Measurements from ENCODE around the gene SLC39A11.
"Not testable (repeated sequence)": the region's sequence is repeated elsewhere in the genome, so short reads cannot be mapped to it uniquely, and the experiment has no call there.

Gene SLC39A11

DNA sequence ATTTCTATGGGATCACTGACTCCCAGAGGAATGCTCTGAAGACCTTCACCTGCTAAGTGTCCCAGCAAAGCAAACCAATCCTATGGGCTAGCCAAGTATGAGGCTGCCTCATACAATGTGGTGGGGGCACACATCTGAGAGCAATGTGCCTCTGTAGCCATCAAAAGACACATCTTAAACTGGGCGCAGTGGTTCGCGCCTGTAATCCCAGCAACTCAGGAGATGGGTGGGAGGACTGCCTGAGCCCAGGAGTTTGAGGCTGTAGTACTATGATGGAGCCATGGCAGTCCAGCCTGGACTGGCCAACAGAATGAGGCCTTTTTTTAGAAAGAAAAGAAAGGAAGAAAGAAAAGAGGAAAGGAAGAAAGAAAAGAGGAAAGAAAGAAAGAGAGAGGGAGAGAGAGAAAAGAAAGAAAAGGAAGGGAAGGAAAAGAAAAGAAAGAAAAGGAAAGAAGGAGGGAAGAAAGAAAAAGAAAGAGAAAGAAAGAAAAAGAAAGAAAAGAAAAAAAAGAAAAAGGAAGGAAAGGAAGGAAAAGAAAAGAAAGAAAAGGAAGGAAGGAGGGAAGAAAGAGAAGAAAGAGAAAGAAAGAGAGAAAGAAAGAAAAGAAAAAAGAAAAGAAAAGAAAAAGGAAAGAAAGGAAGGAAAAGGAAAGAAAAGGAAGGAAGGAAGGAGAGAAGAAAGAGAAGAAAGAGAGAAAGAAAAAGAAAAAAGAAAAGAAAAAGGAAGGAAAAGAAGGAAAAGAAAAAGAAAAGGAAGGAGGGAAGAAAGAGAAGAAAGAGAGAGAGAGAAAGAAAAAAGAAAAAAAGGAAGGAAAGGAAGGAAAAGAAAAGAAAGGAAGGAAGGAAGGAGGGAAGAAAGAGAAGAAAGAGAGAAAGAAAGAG is 430.3 kb downstream of the SLC39A11 start:
- no peak for DNase-seq (ENCODE audit: low read depth in 1 of 2, low spot score in 1 of 2)

GRCh38 chr17:72661116-72661944 is 431.2 kb downstream of the SLC39A11 start:
- no peak for DNase-seq (ENCODE audit: low read depth in 1 of 2, low spot score in 1 of 2)

GRCh38 chr17:72660274-72661115 is 432.0 kb downstream of the SLC39A11 start:
- DNase-seq (ENCODE audit: low read depth in 1 of 2, low spot score in 1 of 2): no peak

- DNase-seq (ENCODE audit: low read depth in 1 of 2, low spot score in 1 of 2): no peak
Measured at GRCh38 chr17:72659811-72660210, 432.7 kb downstream of the SLC39A11 start.

DNA sequence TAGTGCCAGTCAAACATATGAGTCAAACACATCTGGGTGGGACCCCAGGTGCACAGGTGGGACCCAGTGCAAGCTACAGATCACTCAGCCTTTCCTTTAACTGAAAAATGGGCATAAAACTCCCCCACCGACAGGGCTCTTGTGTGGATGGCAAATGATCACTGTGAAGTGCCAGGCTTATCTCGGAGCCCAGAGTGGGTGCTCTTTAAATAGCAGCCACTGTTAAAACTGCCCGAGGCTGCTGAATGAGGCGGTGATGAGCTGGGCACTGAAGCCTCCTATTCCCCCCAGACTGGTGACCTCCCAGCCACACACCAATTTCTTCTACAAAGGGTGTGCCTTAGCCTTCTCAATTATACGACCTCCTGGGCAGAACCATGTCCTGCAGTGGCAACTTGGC is 433.8 kb downstream of the SLC39A11 start:
- DNase-seq (ENCODE audit: low read depth in 1 of 2, low spot score in 1 of 2): no peak

DNA sequence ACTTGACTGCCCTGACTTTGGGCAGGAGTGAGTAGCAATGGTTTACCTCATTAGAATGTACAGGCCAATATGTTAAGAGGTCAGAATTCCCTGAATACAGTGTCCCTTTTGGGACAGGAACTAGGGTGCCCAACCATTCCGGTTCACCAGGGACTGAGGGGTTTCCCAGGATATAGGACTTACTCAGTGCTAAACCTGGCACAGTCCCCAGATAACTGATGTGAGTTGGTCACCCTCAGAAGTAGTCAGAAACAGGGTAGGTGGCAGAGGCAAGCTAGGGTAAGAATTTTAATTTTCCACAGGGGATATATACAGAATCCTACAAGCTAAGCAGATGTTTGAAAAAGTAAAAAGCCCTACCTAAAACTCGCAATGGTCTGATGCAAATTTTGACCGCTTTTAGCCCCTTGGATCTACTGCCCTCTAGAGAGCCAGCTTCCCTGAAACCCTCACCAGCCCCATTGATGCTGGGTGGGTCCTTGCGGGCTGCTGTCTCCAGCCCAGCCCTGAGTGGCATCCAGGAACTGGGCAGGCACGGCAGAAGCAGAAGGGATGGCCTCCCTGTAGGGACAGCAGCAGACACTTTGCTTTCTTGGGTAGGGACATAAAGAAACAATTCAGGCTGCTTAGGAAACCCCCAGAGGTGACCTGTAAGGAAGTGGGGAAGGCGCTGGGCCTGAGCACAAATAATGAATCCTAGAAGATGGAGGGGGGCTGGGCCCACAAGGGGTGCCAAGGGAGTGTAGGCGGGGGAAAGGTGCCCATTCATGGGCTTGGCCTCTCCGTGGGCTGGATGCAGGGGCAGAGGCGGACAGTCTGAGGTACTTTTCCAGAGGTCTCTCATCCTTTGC is 434.8 kb downstream of the SLC39A11 start:
- DNase-seq (ENCODE audit: low read depth in 1 of 2, low spot score in 1 of 2): no peak

DNA sequence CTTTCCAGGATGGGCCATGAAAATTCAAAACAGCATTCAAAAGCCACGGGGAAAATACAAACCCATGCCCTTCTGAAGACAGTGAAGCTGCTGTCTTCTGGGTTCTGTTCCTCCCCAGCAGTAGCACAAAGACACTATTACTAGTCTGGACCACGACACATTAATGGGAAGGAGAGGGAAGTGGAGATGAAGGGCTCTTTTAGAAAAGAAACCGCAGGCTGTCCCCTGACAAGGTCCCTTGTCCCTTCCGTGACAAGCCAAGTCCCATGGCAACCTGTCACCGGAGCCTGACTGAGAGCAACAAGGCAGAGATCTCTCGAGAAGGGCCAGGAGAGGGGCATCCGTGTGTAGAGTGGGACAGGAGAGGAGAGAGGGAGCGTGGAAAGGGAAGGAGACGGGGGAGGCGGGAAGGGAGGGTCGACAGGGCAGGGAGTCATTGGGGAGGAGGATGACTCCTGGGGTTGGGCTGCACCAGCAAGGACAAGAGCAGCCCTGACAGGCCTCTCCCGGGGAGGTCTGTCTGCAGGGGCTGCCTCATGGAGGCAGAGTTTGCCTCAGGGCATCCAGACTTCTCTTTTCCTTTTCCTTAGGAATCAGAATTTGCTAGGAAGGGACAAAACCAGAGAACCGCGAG is 436.2 kb downstream of the SLC39A11 start:
- no peak for DNase-seq (ENCODE audit: low read depth in 1 of 2, low spot score in 1 of 2)

- DNase-seq (ENCODE audit: low read depth in 1 of 2, low spot score in 1 of 2): no peak
Measured at GRCh38 chr17:72654706-72655105, 437.8 kb downstream of the SLC39A11 start.

DNA sequence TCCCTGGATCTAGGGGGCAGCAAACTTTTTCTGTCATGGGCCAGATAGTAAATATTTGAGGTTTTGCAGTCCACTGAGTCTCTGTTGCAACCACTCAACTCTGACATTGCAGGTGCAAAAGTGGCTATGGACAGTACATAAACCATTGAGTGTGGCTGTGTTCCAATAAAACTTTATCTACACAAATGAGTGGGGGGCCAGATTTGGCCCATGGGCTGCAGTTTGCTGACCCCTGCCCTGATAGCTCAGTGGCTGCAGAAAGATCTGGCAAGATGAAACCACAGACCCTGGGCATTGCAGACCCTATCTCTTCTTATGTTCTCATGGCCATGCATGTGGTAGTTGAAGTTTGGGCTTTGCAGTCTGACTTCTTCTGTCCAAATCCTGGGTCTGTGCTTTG is 440.5 kb downstream of the SLC39A11 start:
- no peak for DNase-seq (ENCODE audit: low read depth in 1 of 2, low spot score in 1 of 2)

GRCh38 chr17:72648702-72649101 is 443.8 kb downstream of the SLC39A11 start:
- no peak for DNase-seq (ENCODE audit: low read depth in 1 of 2, low spot score in 1 of 2)

GRCh38 chr17:72646176-72646575 is 446.3 kb downstream of the SLC39A11 start:
- no peak for DNase-seq (ENCODE audit: low read depth in 1 of 2, low spot score in 1 of 2)

DNA sequence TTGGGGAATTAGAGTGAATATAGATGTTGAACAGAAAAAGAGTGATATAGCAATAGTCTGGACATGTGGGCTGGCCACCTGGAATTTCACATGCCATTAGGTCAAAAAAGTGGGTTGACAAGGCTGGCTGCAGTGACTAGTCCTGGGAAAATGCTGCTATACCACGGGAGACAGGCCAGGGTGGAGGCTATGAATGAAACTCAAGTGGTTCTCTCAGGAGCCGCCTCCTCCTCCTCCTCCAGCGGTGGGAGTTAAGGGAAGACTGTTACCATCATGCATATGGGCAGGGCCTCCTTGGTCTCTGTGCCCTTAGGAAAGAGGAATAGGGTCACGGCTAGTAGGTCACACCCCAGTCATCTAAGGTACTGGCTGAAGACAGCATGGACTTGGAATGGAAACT is 448.0 kb downstream of the SLC39A11 start:
- DNase-seq (ENCODE audit: low read depth in 1 of 2, low spot score in 1 of 2): no peak

DNA sequence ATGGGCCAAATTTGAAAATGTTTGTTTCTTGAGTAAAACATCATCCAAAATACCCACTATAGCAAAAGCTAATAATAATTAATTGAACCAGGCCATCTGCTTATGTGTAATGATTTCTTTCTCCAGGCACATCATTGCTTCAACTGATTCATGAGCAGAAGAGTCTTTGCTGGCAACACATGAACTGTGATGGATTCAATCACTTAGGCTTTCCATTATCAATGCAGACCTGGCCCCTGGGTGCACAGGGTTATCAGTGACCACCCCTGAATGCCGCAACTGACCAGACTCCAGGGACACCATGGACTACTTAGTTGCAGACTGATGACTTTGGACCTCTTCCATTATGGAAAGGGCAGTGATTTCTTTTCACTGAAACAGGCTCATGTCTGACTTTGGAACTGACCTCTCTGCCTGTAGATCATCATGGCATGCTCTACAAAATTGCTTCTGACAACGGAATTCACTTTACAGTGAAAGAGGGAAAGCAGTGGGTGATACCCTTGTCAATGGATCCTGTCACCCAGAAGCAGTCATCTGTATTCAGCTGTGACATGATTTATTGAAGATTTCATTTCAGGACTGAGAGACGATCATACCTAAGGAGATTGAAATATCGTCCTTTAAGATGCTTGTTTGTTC is 448.8 kb downstream of the SLC39A11 start:
- DNase-seq (ENCODE audit: low read depth in 1 of 2, low spot score in 1 of 2): no peak

- no peak for DNase-seq (ENCODE audit: low read depth in 1 of 2, low spot score in 1 of 2)
Measured at GRCh38 chr17:72642720-72643119, 449.8 kb downstream of the SLC39A11 start.

DNA sequence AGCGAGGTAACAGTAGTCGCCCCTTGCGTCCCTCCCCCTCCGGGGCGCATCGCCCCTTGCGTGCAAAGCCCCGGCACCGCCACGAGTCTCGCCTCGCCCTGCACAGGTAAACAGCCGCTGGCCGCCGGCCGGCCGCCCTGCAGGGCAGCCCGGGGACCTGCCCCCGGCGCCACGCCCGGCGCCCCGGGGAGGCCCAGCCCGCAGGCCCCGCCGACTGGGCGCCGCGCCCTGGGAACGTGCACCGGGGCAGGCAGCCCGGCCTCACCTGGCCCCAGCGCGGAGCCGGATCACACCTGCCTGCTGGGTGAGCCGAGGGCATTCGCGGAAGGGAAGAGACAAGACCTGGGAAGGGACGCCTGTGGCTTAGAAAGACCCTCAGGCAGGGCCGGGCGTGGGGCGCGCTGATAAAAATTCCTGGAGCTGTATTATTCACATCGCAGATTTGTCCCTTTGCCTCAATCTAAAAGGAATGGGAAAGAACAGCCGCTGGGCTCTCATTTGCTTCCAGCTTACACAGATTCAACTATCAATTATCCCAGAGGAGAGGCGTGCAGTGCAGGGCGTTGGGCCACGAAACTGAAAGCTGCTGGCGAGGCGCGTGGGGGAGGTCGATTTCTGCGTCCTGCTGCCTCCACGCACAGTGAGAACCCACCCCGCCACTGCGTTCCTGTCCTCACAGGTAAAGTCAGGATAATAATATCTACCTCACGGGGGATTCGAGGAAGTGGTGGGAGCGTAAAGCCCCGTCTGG is 451.9 kb downstream of the SLC39A11 start:
- DNase-seq (ENCODE audit: low read depth in 1 of 2, low spot score in 1 of 2): no peak

DNA sequence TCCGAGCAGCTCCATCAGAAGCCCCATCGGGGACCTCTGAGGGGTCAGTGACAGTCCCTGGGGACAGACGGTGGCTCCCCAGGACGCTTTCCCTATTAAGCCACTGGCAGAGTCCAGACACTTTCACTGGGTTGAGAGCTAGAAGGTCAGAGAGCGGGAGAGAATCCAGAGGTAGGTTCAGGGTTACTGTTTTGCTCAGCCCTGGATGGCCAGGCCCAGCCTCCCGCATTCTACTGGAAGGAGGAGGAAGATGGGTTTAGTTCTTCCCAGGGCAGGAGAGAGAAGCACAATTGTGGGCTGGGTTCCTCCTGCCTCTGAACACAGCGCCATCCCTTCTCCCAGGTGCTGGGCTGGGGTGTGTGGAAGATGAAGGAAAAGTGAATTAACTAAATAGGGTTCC is 452.8 kb downstream of the SLC39A11 start:
- no peak for DNase-seq (ENCODE audit: low read depth in 1 of 2, low spot score in 1 of 2)

DNA sequence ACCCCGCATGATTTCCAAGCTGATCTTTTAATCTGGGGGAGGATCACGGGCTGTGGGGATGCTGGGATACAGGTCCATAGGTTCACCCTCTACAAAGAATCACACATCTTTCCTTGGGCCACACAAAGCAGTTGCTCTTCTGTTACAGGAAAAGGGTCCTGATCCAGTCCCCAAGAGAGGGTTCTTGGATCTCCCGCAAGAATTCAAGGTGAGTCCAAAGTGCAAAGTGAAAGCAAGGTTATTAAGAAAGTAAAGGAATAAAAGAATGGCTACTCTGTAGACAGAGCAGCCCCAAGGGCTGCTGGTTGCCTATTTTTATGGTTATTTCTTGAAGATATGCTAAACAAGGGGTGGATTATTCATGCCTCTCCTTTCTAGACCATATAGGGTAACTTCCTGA is 453.6 kb downstream of the SLC39A11 start:
- not testable (repeated sequence) for DNase-seq (ENCODE audit: low read depth in 1 of 2, low spot score in 1 of 2)

- DNase-seq (ENCODE audit: low read depth in 1 of 2, low spot score in 1 of 2): no peak
Measured at GRCh38 chr17:72635034-72635635, 457.4 kb downstream of the SLC39A11 start.

Data from activated CD4-positive, alpha-beta T cell treated with anti-CD3 and anti-CD28 coated beads, Interleukin-2, amount 50 U/mL, for 24 hours (primary cell).